Astrocyte (in vitro differentiated cells and primary cell): ENCODE measurements around the gene UBQLN4. TPM values are rescaled to one million over a fixed set of nuclear protein-coding genes. Genes with fewer than 3 reads are reported as not detected.

Experiments used
- DNase-seq: peaks from one replicate; pipeline ENCODE4 v3.0.0-alpha.2; 2010; ENCODE audit warnings: low read depth
- FAIRE-seq: peaks from 2 replicates; lab custom pipeline; 2011; peaks lifted over from hg19 to GRCh38; lab: Jason Lieb, UNC
- H2AFZ ChIP-seq: 2 replicates; pipeline ENCODE4 v1.6.0; 2012; ENCODE audit warnings: low read depth, low read length, inconsistent platforms
- H3K27ac ChIP-seq: 2 replicates; pipeline ENCODE4 v1.5.1; 2011; ENCODE audit warnings: low read depth, low read length, inconsistent platforms
- H3K27me3 ChIP-seq: 2 replicates; pipeline ENCODE4 v1.6.0; 2011; ENCODE audit warnings: low read length, inconsistent platforms; ENCODE audit not compliant: insufficient read depth
- H3K36me3 ChIP-seq: 2 replicates; pipeline ENCODE4 v1.5.1; 2011; ENCODE audit warnings: low read length, inconsistent platforms; ENCODE audit not compliant: insufficient read depth
- H3K4me1 ChIP-seq: 2 replicates; pipeline ENCODE4 v1.5.1; 2011; ENCODE audit warnings: low read length, inconsistent platforms; ENCODE audit not compliant: insufficient read depth
- H3K4me2 ChIP-seq: 2 replicates; pipeline ENCODE4 v1.6.0; 2012; ENCODE audit warnings: low read length, inconsistent platforms
- H3K4me3 ChIP-seq: 2 replicates; pipeline ENCODE4 v1.5.1; 2011; ENCODE audit warnings: low read depth, mild to moderate bottlenecking, low read length, inconsistent platforms; ENCODE audit not compliant: insufficient read depth
- H3K79me2 ChIP-seq: 2 replicates; pipeline ENCODE4 v1.6.0; 2012; ENCODE audit warnings: mild to moderate bottlenecking, low read length, inconsistent platforms; ENCODE audit not compliant: insufficient read depth
- H3K9ac ChIP-seq: 2 replicates; pipeline ENCODE4 v1.6.0; 2012; ENCODE audit warnings: mild to moderate bottlenecking, low read length, inconsistent platforms
- H3K9me3 ChIP-seq: 2 replicates; pipeline ENCODE4 v1.5.1; 2012; ENCODE audit warnings: low read depth, mild to moderate bottlenecking, low read length, inconsistent platforms; ENCODE audit not compliant: insufficient read depth
- H4K20me1 ChIP-seq: 2 replicates; pipeline ENCODE4 v1.6.0; 2012; ENCODE audit warnings: low read length, inconsistent platforms; ENCODE audit not compliant: insufficient read depth
- H3K27ac Mint-ChIP-seq: one replicate; pipeline ENCODE4 v1.8.0; 2021; ENCODE audit warnings: mild to moderate bottlenecking, mixed read lengths; ENCODE audit not compliant: unreplicated experiment
- H3K27me3 Mint-ChIP-seq: one replicate; pipeline ENCODE4 v1.8.0; 2021; ENCODE audit warnings: low read depth, mixed read lengths; ENCODE audit not compliant: unreplicated experiment
- H3K36me3 Mint-ChIP-seq: one replicate; pipeline ENCODE4 v1.8.0; 2021; ENCODE audit warnings: low read depth, mixed read lengths; ENCODE audit not compliant: unreplicated experiment
- H3K4me1 Mint-ChIP-seq: one replicate; pipeline ENCODE4 v1.8.0; 2021; ENCODE audit warnings: low read depth, mixed read lengths; ENCODE audit not compliant: unreplicated experiment
- H3K4me3 Mint-ChIP-seq: one replicate; pipeline ENCODE4 v1.8.0; 2021; ENCODE audit warnings: mild to moderate bottlenecking, moderate library complexity, mixed read lengths; ENCODE audit not compliant: unreplicated experiment
- H3K9me3 Mint-ChIP-seq: one replicate; pipeline ENCODE4 v1.8.0; 2021; ENCODE audit warnings: mild to moderate bottlenecking, mixed read lengths; ENCODE audit not compliant: unreplicated experiment
- CTCF ChIP-seq: IDR thresholded peaks from 2 replicates; pipeline ENCODE4 v1.5.1; 2011; ENCODE audit warnings: low read depth, mild to moderate bottlenecking, inconsistent platforms, low read length, moderate library complexity; ENCODE audit not compliant: insufficient read depth
- EZH2 ChIP-seq: IDR thresholded peaks from 2 replicates; pipeline ENCODE4 v1.6.1; 2012; ENCODE audit warnings: mild to moderate bottlenecking, low read length, inconsistent platforms; ENCODE audit not compliant: insufficient read depth
- total RNA-seq: library from RNA; stranded (reverse); gene quantifications from 2 replicates; pipeline ENCODE4 v1.2.1, GENCODE V29; 2021

UBQLN4 gene
- total RNA-seq, 1 donor from 2014 or later = 40.0 TPM

- Mint-ChIP-seq H3K4me1 (peaks cover 51% of the 10 kb centered on the region), H3K27ac (peak overlapping the region; percentile 84), H3K36me3 (peaks cover 19% of the 10 kb centered on the region), H3K4me3 (peak overlapping the region; percentile 67), H3K27me3 (no peaks in the 10 kb centered on the region), H3K9me3 (no peaks in the 10 kb centered on the region)
- FAIRE-seq (no peak), DNase-seq (no peak)
- Histone ChIP-seq H3K4me1 (peaks cover 55% of the 10 kb centered on the region), H3K36me3 (no peaks in the 10 kb centered on the region), H3K4me2 (peak overlapping the region; percentile 62), H3K9me3 (no peaks in the 10 kb centered on the region), H3K4me3 (no peak overlapping the region), H4K20me1 (no peaks in the 10 kb centered on the region), H3K27me3 (no peaks in the 10 kb centered on the region), H3K27ac (peak overlapping the region; percentile 88), H3K79me2 (peaks cover 34% of the 10 kb centered on the region), H2AFZ (no peak overlapping the region), H3K9ac (peak overlapping the region; percentile 90)
- TF ChIP-seq EZH2 (no peak), CTCF (no peak)
These were observed 48.3 kb upstream of the UBQLN4 start for GRCh38 chr1:156101880-156102279.

GRCh38 chr1:156100205-156100995 lies 46.8 kb upstream of the UBQLN4 start:
- peaks cover 57% of the 10 kb centered on the region for H3K4me1 Mint-ChIP-seq

More at GRCh38 chr1:156100205-156100995, 46.8 kb upstream of the UBQLN4 start:
- Mint-ChIP-seq H3K27me3 (no peaks in the 10 kb centered on the region), H3K9me3 (no peaks in the 10 kb centered on the region), H3K4me3 (no peak overlapping the region), H3K36me3 (peaks cover 23% of the 10 kb centered on the region), H3K27ac (peak overlapping the region; percentile 55)
- Histone ChIP-seq H3K79me2 (peaks cover 34% of the 10 kb centered on the region), H3K27ac (no peak overlapping the region), H3K27me3 (no peaks in the 10 kb centered on the region), H4K20me1 (no peaks in the 10 kb centered on the region), H3K9ac (no peak overlapping the region), H2AFZ (no peak overlapping the region), H3K4me1 (peaks cover 58% of the 10 kb centered on the region), H3K4me2 (no peak overlapping the region), H3K36me3 (peaks cover 5% of the 10 kb centered on the region), H3K4me3 (no peak overlapping the region), H3K9me3 (no peaks in the 10 kb centered on the region)
- DNase-seq = no peak
- TF ChIP-seq CTCF = no peak
- TF ChIP-seq EZH2 = no peak
- FAIRE-seq = no peak
